Smooth muscle cell (in vitro differentiated cells): ENCODE results near the gene C2CD4C. TPM values are rescaled to one million over a fixed set of nuclear protein-coding genes. Genes with fewer than 3 reads are reported as not detected.
"Not testable (repeated sequence)": the region's sequence is repeated elsewhere in the genome, so short reads cannot be mapped to it uniquely, and the experiment has no call there.

Experiments
- DNase-seq: peaks from one replicate; lab custom pipeline; 2025; ENCODE audit not compliant: unreplicated experiment; lab: John Stamatoyannopoulos, UW
- H2AFZ ChIP-seq: fragments of 200-600 bp; sonication (generic); 2 replicates; pipeline ENCODE4 v1.6.0; 2016; ENCODE audit warnings: antibody characterized with exemption, low read depth, mild to moderate bottlenecking
- H3F3A ChIP-seq: fragments of 200-600 bp; sonication (generic); 2 replicates; pipeline ENCODE4 v1.6.0; 2017; ENCODE audit warnings: antibody characterized with exemption, low read depth
- H3K27ac ChIP-seq: fragments of 200-600 bp; sonication (generic); 2 replicates; pipeline ENCODE4 v1.5.1; 2016; ENCODE audit warnings: low read depth, mild to moderate bottlenecking
- H3K27me3 ChIP-seq: fragments of 200-600 bp; sonication (generic); 2 replicates; pipeline ENCODE4 v1.6.1; 2016; ENCODE audit warnings: low read depth, mild to moderate bottlenecking
- H3K36me3 ChIP-seq: fragments of 200-600 bp; sonication (generic); 2 replicates; pipeline ENCODE4 v1.5.1; 2016; ENCODE audit warnings: low read depth
- H3K4me1 ChIP-seq: fragments of 200-600 bp; sonication (generic); 2 replicates; pipeline ENCODE4 v1.5.1; 2016; ENCODE audit warnings: low read depth
- H3K4me2 ChIP-seq: fragments of 200-600 bp; sonication (generic); 2 replicates; pipeline ENCODE4 v1.6.0; 2016; ENCODE audit warnings: mild to moderate bottlenecking
- H3K4me3 ChIP-seq: fragments of 200-600 bp; sonication (generic); 2 replicates; pipeline ENCODE4 v1.5.1; 2016; ENCODE audit warnings: mild to moderate bottlenecking
- H3K79me2 ChIP-seq: fragments of 200-600 bp; sonication (generic); 2 replicates; pipeline ENCODE4 v1.6.0; 2016; ENCODE audit warnings: low read depth, mild to moderate bottlenecking
- H3K9ac ChIP-seq: fragments of 200-600 bp; sonication (generic); 2 replicates; pipeline ENCODE4 v1.6.0; 2016; ENCODE audit warnings: low read depth
- H3K9me3 ChIP-seq: fragments of 200-600 bp; sonication (generic); replicated peaks from 2 replicates; pipeline ENCODE4 v1.5.1; 2016; ENCODE audit warnings: low read depth
- H4K20me1 ChIP-seq: fragments of 200-600 bp; sonication (generic); 2 replicates; pipeline ENCODE4 v1.6.0; 2016; ENCODE audit warnings: low read depth
- CTCF ChIP-seq: fragments of 200-600 bp; sonication (generic); IDR thresholded peaks from 2 replicates; pipeline ENCODE4 v1.5.1; 2017; ENCODE audit warnings: borderline replicate concordance, mild to moderate bottlenecking, antibody characterized with exemption; ENCODE audit not compliant: insufficient read depth, poor library complexity, severe bottlenecking
- WGBS: methylation state at CpG from one replicate; pipeline ENCODE4 v1.1.7; 2016; ENCODE audit warnings: low lambda C conversion rate; 5-methylcytosine and 5-hydroxymethylcytosine counted together
- polyA plus RNA-seq: library from polyadenylated mRNA; unstranded; fragments of >200 nt; fragmentation: Nextera tagmentation; extraction: Ambion mirVana; gene quantifications from 2 replicates; pipeline ENCODE4 v1.2.1, GENCODE V29; 2016
- total RNA-seq: library from RNA; depleted of rRNA; stranded (reverse); fragments of >200 nt; gene quantifications from 2 replicates; pipeline ENCODE4 v1.2.3, GENCODE V29; 2014

C2CD4C gene
- total and polyA plus RNA-seq, 2 experiments from 2014 or later: 0.63 to 3.7 TPM

- Histone ChIP-seq H3K36me3 (no peaks in the 10 kb centered on the region), H3K4me2 (no peak overlapping the region), H3F3A (no peaks in the 10 kb centered on the region), H3K79me2 (no peaks in the 10 kb centered on the region), H3K4me1 (no peaks in the 10 kb centered on the region), H2AFZ (no peak overlapping the region), H3K4me3 (no peak overlapping the region), H3K9me3 (no peaks in the 10 kb centered on the region), H4K20me1 (no peaks in the 10 kb centered on the region), H3K27me3 (no peaks in the 10 kb centered on the region), H3K9ac (no peak overlapping the region), H3K27ac (no peak overlapping the region)
- WGBS: 92% methylated on average over 31 of the region's 31 CpGs
- DNase-seq: no peak
- TF ChIP-seq CTCF: no peak
These were observed 10.8 kb downstream of the C2CD4C start for GRCh38 chr19:397941-398706.

- no peaks in the 10 kb centered on the region for H3K36me3 ChIP-seq
- no peak for DNase-seq
- no peak for TF ChIP-seq CTCF
- no peak overlapping the region for H3K4me2 ChIP-seq
- H3K4me1 ChIP-seq: no peaks in the 10 kb centered on the region
- no peak overlapping the region for H3K4me3 ChIP-seq
- no peak overlapping the region for H3K27ac ChIP-seq
- H2AFZ ChIP-seq: no peak overlapping the region
- no peaks in the 10 kb centered on the region for H3K79me2 ChIP-seq
- no peaks in the 10 kb centered on the region for H4K20me1 ChIP-seq
- no peaks in the 10 kb centered on the region for H3K27me3 ChIP-seq
- 88% methylated on average over 18 of the region's 18 CpGs for WGBS
- H3K9me3 ChIP-seq: no peaks in the 10 kb centered on the region
- no peak overlapping the region for H3K9ac ChIP-seq
- no peaks in the 10 kb centered on the region for H3F3A ChIP-seq
These were observed 11.6 kb downstream of the C2CD4C start for GRCh38 chr19:397321-397720.

- Histone ChIP-seq H2AFZ (no peak overlapping the region), H3K79me2 (no peaks in the 10 kb centered on the region), H3K36me3 (no peaks in the 10 kb centered on the region), H3K4me3 (no peak overlapping the region), H3K9me3 (no peaks in the 10 kb centered on the region), H3F3A (no peaks in the 10 kb centered on the region), H3K4me2 (no peak overlapping the region), H3K9ac (no peak overlapping the region), H3K27ac (no peak overlapping the region), H4K20me1 (no peaks in the 10 kb centered on the region), H3K27me3 (no peaks in the 10 kb centered on the region), H3K4me1 (no peaks in the 10 kb centered on the region)
- DNase-seq: no peak
- no peak for TF ChIP-seq CTCF
- 91% methylated on average over 5 of the region's 5 CpGs for WGBS
These were observed 13.5 kb downstream of the C2CD4C start for GRCh38 chr19:395467-395866.

- not testable (repeated sequence) for H3K4me3 ChIP-seq, H4K20me1 ChIP-seq, DNase-seq, H3K27ac ChIP-seq, H3K79me2 ChIP-seq, H3K4me1 ChIP-seq, H2AFZ ChIP-seq, H3K27me3 ChIP-seq, H3K9me3 ChIP-seq, H3K9ac ChIP-seq, H3K36me3 ChIP-seq, H3F3A ChIP-seq, H3K4me2 ChIP-seq
- WGBS: 100% methylated on average over 1 of the region's 1 CpG
These were observed 14.1 kb downstream of the C2CD4C start for GRCh38 chr19:394857-395256.

GRCh38 chr19:393560-393959, 15.4 kb downstream of the C2CD4C start:
- H3K27me3 ChIP-seq, H2AFZ ChIP-seq, H3K4me1 ChIP-seq, H3K27ac ChIP-seq, H3K36me3 ChIP-seq, H3F3A ChIP-seq, H3K79me2 ChIP-seq, H3K4me2 ChIP-seq, H3K4me3 ChIP-seq, H4K20me1 ChIP-seq, H3K9ac ChIP-seq, H3K9me3 ChIP-seq, DNase-seq: not testable (repeated sequence)
